NT2/D1 (cell line): ENCODE measurements around the gene PDE11A.

Experiments used
- DNase-seq: peaks from one replicate; pipeline ENCODE4 v3.0.0-alpha.2; 2011; ENCODE audit warnings: low read depth, low spot score
- H3K27me3 ChIP-seq: 2 replicates; pipeline ENCODE4 v1.6.0; 2011; ENCODE audit warnings: mild to moderate bottlenecking; ENCODE audit not compliant: insufficient read length, insufficient read depth
- H3K36me3 ChIP-seq: 2 replicates; pipeline ENCODE4 v1.6.1; 2011; ENCODE audit warnings: mild to moderate bottlenecking, low read length, mixed read lengths; ENCODE audit not compliant: insufficient read depth, insufficient read length
- H3K4me1 ChIP-seq: 2 replicates; pipeline ENCODE4 v1.5.1; 2011; ENCODE audit not compliant: insufficient read depth, insufficient read length
- H3K4me3 ChIP-seq: 2 replicates; pipeline ENCODE4 v1.5.1; 2011; ENCODE audit warnings: low read depth; ENCODE audit not compliant: insufficient read length
- H3K9ac ChIP-seq: 2 replicates; pipeline ENCODE4 v1.6.0; 2011; ENCODE audit warnings: low read depth; ENCODE audit not compliant: insufficient read length
- H3K9me3 ChIP-seq: 2 replicates; pipeline ENCODE4 v1.5.1; 2011; ENCODE audit warnings: mild to moderate bottlenecking, low read length; ENCODE audit not compliant: insufficient read depth
- SUZ12 ChIP-seq: IDR thresholded peaks from 2 replicates; pipeline ENCODE4 v1.6.1; 2011; ENCODE audit not compliant: insufficient read length, insufficient read depth; ENCODE audit errors: extremely low read depth
- YY1 ChIP-seq: IDR thresholded peaks from 2 replicates; pipeline ENCODE4 v1.6.1; 2011; ENCODE audit not compliant: insufficient read length, insufficient read depth
- ZNF274 ChIP-seq: IDR thresholded peaks from 2 replicates; pipeline ENCODE4 v1.6.1; 2011; ENCODE audit warnings: mild to moderate bottlenecking, low read depth, low read length

Gene PDE11A

GRCh38 chr2:177772529-177772928, 300.0 kb downstream of the PDE11A start:
- H3K4me3 ChIP-seq: no peak overlapping the region
- TF ChIP-seq YY1: no peak
- no peak for TF ChIP-seq SUZ12
- no peak for TF ChIP-seq ZNF274
- H3K36me3 ChIP-seq: no peaks in the 10 kb centered on the region
- no peaks in the 10 kb centered on the region for H3K9me3 ChIP-seq
- no peak for DNase-seq
- no peaks in the 10 kb centered on the region for H3K4me1 ChIP-seq
- no peak overlapping the region for H3K9ac ChIP-seq
- no peaks in the 10 kb centered on the region for H3K27me3 ChIP-seq

GRCh38 chr2:177771191-177771590, 301.4 kb downstream of the PDE11A start:
- no peak overlapping the region for H3K9ac ChIP-seq
- no peak for DNase-seq
- no peaks in the 10 kb centered on the region for H3K4me1 ChIP-seq
- H3K27me3 ChIP-seq: no peaks in the 10 kb centered on the region
- no peak overlapping the region for H3K4me3 ChIP-seq
- TF ChIP-seq SUZ12: no peak
- TF ChIP-seq YY1: no peak
- TF ChIP-seq ZNF274: no peak
- H3K36me3 ChIP-seq: no peaks in the 10 kb centered on the region
- no peaks in the 10 kb centered on the region for H3K9me3 ChIP-seq

GRCh38 chr2:177767768-177768167, 304.8 kb downstream of the PDE11A start:
- TF ChIP-seq SUZ12 (no peak), ZNF274 (no peak), YY1 (no peak)
- Histone ChIP-seq H3K4me1 (peaks cover 6% of the 10 kb centered on the region), H3K36me3 (no peaks in the 10 kb centered on the region), H3K27me3 (peaks cover 3% of the 10 kb centered on the region), H3K9ac (no peak overlapping the region), H3K9me3 (no peaks in the 10 kb centered on the region), H3K4me3 (no peak overlapping the region)
- DNase-seq: no peak

- H3K4me1 ChIP-seq: peaks cover 12% of the 10 kb centered on the region
- H3K36me3 ChIP-seq: no peaks in the 10 kb centered on the region
- H3K9me3 ChIP-seq: no peaks in the 10 kb centered on the region
- H3K9ac ChIP-seq: no peak overlapping the region
- no peak for TF ChIP-seq SUZ12
- TF ChIP-seq ZNF274: no peak
- TF ChIP-seq YY1: no peak
- H3K27me3 ChIP-seq: peaks cover 12% of the 10 kb centered on the region
- DNase-seq: no peak
- H3K4me3 ChIP-seq: no peak overlapping the region
Observed at GRCh38 chr2:177765698-177766097, 306.9 kb downstream of the PDE11A start.

GRCh38 chr2:177763531-177764265, 308.9 kb downstream of the PDE11A start:
- Histone ChIP-seq H3K36me3 (no peaks in the 10 kb centered on the region), H3K9ac (no peak overlapping the region), H3K4me1 (peaks cover 12% of the 10 kb centered on the region), H3K27me3 (peaks cover 12% of the 10 kb centered on the region), H3K4me3 (no peak overlapping the region), H3K9me3 (no peaks in the 10 kb centered on the region)
- DNase-seq: peak; percentile 78
- TF ChIP-seq YY1 (no peak), SUZ12 (no peak), ZNF274 (no peak)

- no peak overlapping the region for H3K9ac ChIP-seq
- no peak for TF ChIP-seq ZNF274
- TF ChIP-seq YY1: no peak
- TF ChIP-seq SUZ12: no peak
- no peaks in the 10 kb centered on the region for H3K9me3 ChIP-seq
- peaks cover 17% of the 10 kb centered on the region for H3K4me1 ChIP-seq
- no peak overlapping the region for H3K4me3 ChIP-seq
- peaks cover 12% of the 10 kb centered on the region for H3K27me3 ChIP-seq
- no peak for DNase-seq
- no peaks in the 10 kb centered on the region for H3K36me3 ChIP-seq
Observed at GRCh38 chr2:177759443-177759842, 313.1 kb downstream of the PDE11A start.

GRCh38 chr2:177758591-177759371, 313.8 kb downstream of the PDE11A start:
- no peak overlapping the region for H3K4me3 ChIP-seq
- peaks cover 17% of the 10 kb centered on the region for H3K4me1 ChIP-seq
- TF ChIP-seq ZNF274 (no peak), YY1 (no peak), SUZ12 (no peak)
- peak overlapping the region; percentile 52 for H3K9ac ChIP-seq
- peaks cover 12% of the 10 kb centered on the region for H3K27me3 ChIP-seq
- DNase-seq: peak; percentile 56
- H3K9me3 ChIP-seq: no peaks in the 10 kb centered on the region
- H3K36me3 ChIP-seq: no peaks in the 10 kb centered on the region
